CD14-positive monocyte (primary cell): Measurements from ENCODE around the gene C17orf50. TPM values are rescaled to one million over a fixed set of nuclear protein-coding genes. Genes with fewer than 3 reads are reported as not detected.

Experiments
- DNase-seq, 3 donors: peaks; one replicate each; pipeline ENCODE4 v3.0.0-alpha.2; 2011 to 2022
- H2AFZ ChIP-seq: 2 replicates; pipeline ENCODE4 v1.6.0; 2012; ENCODE audit warnings: mild to moderate bottlenecking, low read depth, low read length, inconsistent platforms; ENCODE audit not compliant: insufficient read depth, poor library complexity, severe bottlenecking
- H3K27ac ChIP-seq, 2 donors: 1 replicate in 1 of 2; 2 replicates in 1 of 2; pipeline ENCODE4 v1.5.1; 2012 to 2013; ENCODE audit warnings: low read length in 2 of 2, control low read depth in 1 of 2, inconsistent platforms in 1 of 2, low read depth in 1 of 2, mild to moderate bottlenecking in 1 of 2
- H3K27me3 ChIP-seq, 2 donors: one replicate each; pipeline versions ENCODE4 v1.6.0 to v1.6.1; 2011 to 2013; ENCODE audit warnings: low read length in 2 of 2; ENCODE audit not compliant: control insufficient read depth in 2 of 2, insufficient read depth in 2 of 2
- H3K36me3 ChIP-seq, 2 donors: replicated peaks in 1 of 2; 1 replicate in 1 of 2; 2 replicates in 1 of 2; pipeline versions ENCODE4 v1.5.1 to v1.6.1; 2012 to 2013; ENCODE audit warnings: low read length in 2 of 2, control low read depth in 1 of 2, inconsistent platforms in 1 of 2, mild to moderate bottlenecking in 1 of 2; ENCODE audit not compliant: insufficient read depth in 2 of 2, control insufficient read depth in 1 of 2
- H3K4me1 ChIP-seq, 2 donors: 1 replicate in 1 of 2; 2 replicates in 1 of 2; pipeline versions ENCODE4 v1.5.1 to v1.6.1; 2012 to 2013; ENCODE audit warnings: low read length in 2 of 2, control low read depth in 1 of 2, inconsistent platforms in 1 of 2, mild to moderate bottlenecking in 1 of 2, moderate library complexity in 1 of 2; ENCODE audit not compliant: insufficient read depth in 2 of 2, control insufficient read depth in 1 of 2
- H3K4me2 ChIP-seq: replicated peaks from 2 replicates; pipeline ENCODE3; 2012; ENCODE audit warnings: low read length, moderate library complexity, mild to moderate bottlenecking; ENCODE audit not compliant: poor library complexity, severe bottlenecking; ENCODE audit errors: extremely low read depth
- H3K4me3 ChIP-seq, 3 experiments: fragments of 200-600 bp in 1 of 3; sonication (generic) in 1 of 3; replicated peaks in 1 of 3; 1 replicate in 2 of 3; 2 replicates in 1 of 3; pipeline ENCODE4 v1.5.1; 2011 to 2013; ENCODE audit warnings: low read length in 3 of 3, mild to moderate bottlenecking in 3 of 3, control low read depth in 2 of 3, low read depth in 2 of 3, inconsistent platforms in 1 of 3, moderate library complexity in 1 of 3
- H3K79me2 ChIP-seq: 2 replicates; pipeline ENCODE4 v1.6.0; 2012; ENCODE audit warnings: mild to moderate bottlenecking, control low read depth, inconsistent platforms, low read length, moderate library complexity; ENCODE audit not compliant: insufficient read depth
- H3K9ac ChIP-seq: 2 replicates; pipeline ENCODE4 v1.6.0; 2017; ENCODE audit warnings: low read length, mild to moderate bottlenecking; ENCODE audit not compliant: insufficient read depth, poor library complexity, severe bottlenecking
- H3K9me3 ChIP-seq, 2 donors: replicated peaks in 1 of 2; 1 replicate in 1 of 2; 2 replicates in 1 of 2; pipeline versions ENCODE4 v1.5.1 to v1.6.1; 2012 to 2013; ENCODE audit warnings: low read length in 2 of 2, control low read depth in 1 of 2; ENCODE audit not compliant: control insufficient read depth in 1 of 2, insufficient read depth in 1 of 2
- H4K20me1 ChIP-seq: 2 replicates; pipeline ENCODE4 v1.6.0; 2012; ENCODE audit warnings: mild to moderate bottlenecking, low read length, control low read depth, moderate library complexity; ENCODE audit not compliant: insufficient read depth
- H3K27ac Mint-ChIP-seq, 7 donors: one replicate each; pipeline ENCODE4 v1.8.0; 2020; ENCODE audit warnings: mild to moderate bottlenecking in 7 of 7, mixed read lengths in 7 of 7, moderate library complexity in 6 of 7, inconsistent platforms in 2 of 7
- H3K27me3 Mint-ChIP-seq, 3 donors: one replicate each; pipeline ENCODE4 v1.8.0; 2021 to 2022; ENCODE audit warnings: low read depth in 3 of 3, mild to moderate bottlenecking in 3 of 3, mixed read lengths in 3 of 3, moderate library complexity in 3 of 3, inconsistent platforms in 1 of 3
- H3K36me3 Mint-ChIP-seq, 2 donors: one replicate each; pipeline ENCODE4 v1.8.0; 2020; ENCODE audit warnings: mixed read lengths in 2 of 2, inconsistent platforms in 1 of 2, mild to moderate bottlenecking in 1 of 2
- H3K4me1 Mint-ChIP-seq: one replicate; pipeline ENCODE4 v1.8.0; 2020; ENCODE audit warnings: mild to moderate bottlenecking, mixed read lengths
- H3K4me3 Mint-ChIP-seq, 2 donors: one replicate each; pipeline ENCODE4 v1.8.0; 2020; ENCODE audit warnings: mild to moderate bottlenecking in 2 of 2, mixed read lengths in 2 of 2, moderate library complexity in 1 of 2
- H3K9me3 Mint-ChIP-seq, 7 donors: one replicate each; pipeline ENCODE4 v1.8.0; 2020 to 2022; ENCODE audit warnings: mixed read lengths in 7 of 7, mild to moderate bottlenecking in 6 of 7, moderate library complexity in 6 of 7, inconsistent platforms in 2 of 7
- WGBS: methylation state at CpG from one replicate; pipeline ENCODE4 v1.1.5; 2013; ENCODE audit warnings: missing lambda C conversion rate; ENCODE audit not compliant: insufficient coverage; 5-methylcytosine and 5-hydroxymethylcytosine counted together
- intact Hi-C, 2 donors: fragments of 100-400 bp; cut with micrococcal nuclease; formaldehyde crosslinking; loops; one replicate each; pipeline versions ENCODE4 v1.15.0 to v1.15.1; 2023
- polyA plus RNA-seq, 3 donors: library from polyadenylated mRNA; depleted of rRNA in 1 of 3; unstranded in 2 of 3; stranded (reverse) in 1 of 3; fragments of 300-500 nt in 2 of 3; fragments of >200 nt in 1 of 3; fragmentation: Illumina TruSeq in 2 of 3; gene quantifications; 1 replicate in 2 of 3; 2 replicates in 1 of 3; pipeline ENCODE4 v1.2.3, GENCODE V29; 2012 to 2021
- TF ChIP-seq, protein P1 (sequence below): fragments of 200-600 bp; IDR thresholded peaks from one replicate; pipeline ENCODE4 v1.8.0; 2022; ENCODE audit warnings: antibody characterized with exemption, mild to moderate bottlenecking

The C17orf50 gene
- polyA plus RNA-seq, 3 donors = 0.23 TPM; not detected in 2

- H3K4me2 ChIP-seq = no peak overlapping the region
- intact Hi-C loops = no loop called here
- Mint-ChIP-seq H3K4me3 (no peak overlapping the region), H3K27ac (no peak overlapping the region), H3K9me3 (peaks cover 0 to 5% (median 0%) of the 10 kb centered on the region in 7 donors), H3K27me3 (peaks cover 10 to 25% (median 11%) of the 10 kb centered on the region in 3 donors), H3K4me1 (peaks cover 12% of the 10 kb centered on the region), H3K36me3 (no peaks in the 10 kb centered on the region)
- H3K27ac ChIP-seq = no peak overlapping the region
- H3K4me3 ChIP-seq = no peak overlapping the region
- no peaks in the 10 kb centered on the region for H3K79me2 ChIP-seq
- no peaks in the 10 kb centered on the region for H4K20me1 ChIP-seq
- H3K4me1 ChIP-seq = no peaks in the 10 kb centered on the region
- H3K27me3 ChIP-seq = peaks cover 0 to 4% of the 10 kb centered on the region in 2 donors
- H3K36me3 ChIP-seq = no peaks in the 10 kb centered on the region
- DNase-seq = no peak
- H3K9me3 ChIP-seq = no peaks in the 10 kb centered on the region
- H3K9ac ChIP-seq = no peak overlapping the region
- TF ChIP-seq, protein P1, sequence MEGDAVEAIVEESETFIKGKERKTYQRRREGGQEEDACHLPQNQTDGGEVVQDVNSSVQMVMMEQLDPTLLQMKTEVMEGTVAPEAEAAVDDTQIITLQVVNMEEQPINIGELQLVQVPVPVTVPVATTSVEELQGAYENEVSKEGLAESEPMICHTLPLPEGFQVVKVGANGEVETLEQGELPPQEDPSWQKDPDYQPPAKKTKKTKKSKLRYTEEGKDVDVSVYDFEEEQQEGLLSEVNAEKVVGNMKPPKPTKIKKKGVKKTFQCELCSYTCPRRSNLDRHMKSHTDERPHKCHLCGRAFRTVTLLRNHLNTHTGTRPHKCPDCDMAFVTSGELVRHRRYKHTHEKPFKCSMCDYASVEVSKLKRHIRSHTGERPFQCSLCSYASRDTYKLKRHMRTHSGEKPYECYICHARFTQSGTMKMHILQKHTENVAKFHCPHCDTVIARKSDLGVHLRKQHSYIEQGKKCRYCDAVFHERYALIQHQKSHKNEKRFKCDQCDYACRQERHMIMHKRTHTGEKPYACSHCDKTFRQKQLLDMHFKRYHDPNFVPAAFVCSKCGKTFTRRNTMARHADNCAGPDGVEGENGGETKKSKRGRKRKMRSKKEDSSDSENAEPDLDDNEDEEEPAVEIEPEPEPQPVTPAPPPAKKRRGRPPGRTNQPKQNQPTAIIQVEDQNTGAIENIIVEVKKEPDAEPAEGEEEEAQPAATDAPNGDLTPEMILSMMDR = no peak
- H2AFZ ChIP-seq = no peak overlapping the region
These were observed 3.4 kb upstream of the C17orf50 start for GRCh38 chr17:35757243-35757642.

DNA sequence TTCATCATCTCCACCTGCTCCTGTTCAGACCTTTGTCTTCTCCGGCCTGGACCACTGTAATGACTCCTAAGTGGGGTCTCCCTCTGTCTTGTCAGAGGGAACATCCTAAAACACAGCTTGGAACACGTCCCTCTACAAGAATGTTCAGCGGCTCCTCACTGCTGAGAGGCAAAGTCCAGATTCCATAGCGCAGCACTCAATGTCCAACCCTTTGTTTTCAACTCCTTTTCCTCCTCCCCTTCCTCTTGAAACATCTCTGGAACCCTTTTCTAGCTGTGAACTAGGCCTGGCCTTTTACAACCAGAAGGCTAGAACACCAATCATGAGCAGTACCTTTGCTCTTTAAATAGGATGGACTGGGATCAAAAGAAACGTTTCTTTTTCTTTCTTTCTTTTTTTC lies 914 bp downstream of the C17orf50 start:
- Mint-ChIP-seq H3K4me1 (peaks cover 9% of the 10 kb centered on the region), H3K4me3 (no peak overlapping the region), H3K27me3 (peaks cover 19 to 30% (median 28%) of the 10 kb centered on the region in 3 donors), H3K27ac (no peak overlapping the region), H3K36me3 (no peaks in the 10 kb centered on the region), H3K9me3 (peaks cover 0 to 4% (median 2%) of the 10 kb centered on the region in 7 donors)
- no peak overlapping the region for H3K4me2 ChIP-seq
- WGBS = 97% methylated on average over 5 of the region's 5 CpGs
- TF ChIP-seq, protein P1 = no peak
- no peaks in the 10 kb centered on the region for H3K79me2 ChIP-seq
- no peak overlapping the region for H2AFZ ChIP-seq
- H4K20me1 ChIP-seq = no peaks in the 10 kb centered on the region
- peaks cover 3 to 17% of the 10 kb centered on the region in 2 donors for H3K27me3 ChIP-seq
- no peak overlapping the region for H3K9ac ChIP-seq
- no peak overlapping the region for H3K27ac ChIP-seq
- no peaks in the 10 kb centered on the region for H3K9me3 ChIP-seq
- intact Hi-C loops = no loop called here
- no peak for DNase-seq
- H3K36me3 ChIP-seq = no peaks in the 10 kb centered on the region
- no peak overlapping the region for H3K4me3 ChIP-seq
- H3K4me1 ChIP-seq = peaks cover 9 to 13% of the 10 kb centered on the region in 2 donors
